Urinary bladder (tissue), 4 donors: Measurements from ENCODE around the gene MAP4K4. TPM values are rescaled to one million over a fixed set of nuclear protein-coding genes. Genes with fewer than 3 reads are reported as not detected.
"Not testable (repeated sequence)": the region's sequence is repeated elsewhere in the genome, so short reads cannot be mapped to it uniquely, and the experiment has no call there.

ENCODE experiments used
- DNase-seq: peaks from one replicate; pipeline ENCODE4 v3.0.0-alpha.2; 2015; ENCODE audit errors: extremely low spot score
- H3K27ac ChIP-seq: one replicate; pipeline ENCODE4 v1.5.1; 2013; ENCODE audit warnings: low read depth, mild to moderate bottlenecking, moderate library complexity
- H3K36me3 ChIP-seq: one replicate; pipeline ENCODE4 v1.6.1; 2013; ENCODE audit warnings: mild to moderate bottlenecking, moderate library complexity; ENCODE audit not compliant: insufficient read depth
- H3K4me1 ChIP-seq: one replicate; pipeline ENCODE4 v1.6.1; 2013; ENCODE audit warnings: mild to moderate bottlenecking, moderate library complexity; ENCODE audit not compliant: insufficient read depth
- H3K4me3 ChIP-seq: one replicate; pipeline ENCODE4 v1.5.1; 2013; ENCODE audit warnings: low read depth, low read length
- WGBS: extraction: QIAGEN DNeasy Blood & Tissue Kit; methylation state at CpG from one replicate; pipeline ENCODE4 v1.1.7; 2013; 5-methylcytosine and 5-hydroxymethylcytosine counted together
- polyA plus RNA-seq: library from polyadenylated mRNA; stranded (reverse); fragments of 200-250 nt; gene quantifications from one replicate; pipeline ENCODE4 v1.2.3, GENCODE V29; 2013
- total RNA-seq: library from RNA; depleted of rRNA; stranded (reverse); fragments of >200 nt; gene quantifications from one replicate; pipeline ENCODE4 v1.2.3, GENCODE V29; 2014
- donor health status: healthy with polysubstance abuse.
- donor health status: healthy.

The MAP4K4 gene
- total and polyA plus RNA-seq, 2 donors: 26.5 to 75.7 TPM

DNA sequence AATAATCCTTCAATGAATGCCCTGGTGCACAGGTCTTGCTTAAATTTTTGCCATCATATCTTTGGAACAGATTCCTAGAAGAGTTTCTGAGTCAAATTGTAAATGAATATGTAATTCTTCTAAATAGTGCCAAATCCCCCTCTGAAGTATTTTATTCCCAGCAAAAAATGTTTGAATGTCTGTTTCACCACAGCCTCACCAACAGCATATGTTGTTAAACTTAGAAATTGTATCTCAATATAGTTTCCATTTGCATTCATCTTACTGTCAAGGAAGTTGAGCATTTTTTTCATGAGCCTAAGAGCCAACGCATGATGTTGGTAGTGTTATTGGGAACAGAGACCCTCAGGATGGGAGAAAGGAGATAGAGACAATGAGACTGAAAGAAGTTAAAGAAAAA lies 207.4 kb downstream of the MAP4K4 start:
- no peak overlapping the region for H3K27ac ChIP-seq
- DNase-seq: no peak
- H3K4me1 ChIP-seq: no peaks in the 10 kb centered on the region
- peaks cover 2% of the 10 kb centered on the region for H3K36me3 ChIP-seq
- WGBS: 91% methylated on average over 1 of the region's 1 CpG
- no peak overlapping the region for H3K4me3 ChIP-seq

DNA sequence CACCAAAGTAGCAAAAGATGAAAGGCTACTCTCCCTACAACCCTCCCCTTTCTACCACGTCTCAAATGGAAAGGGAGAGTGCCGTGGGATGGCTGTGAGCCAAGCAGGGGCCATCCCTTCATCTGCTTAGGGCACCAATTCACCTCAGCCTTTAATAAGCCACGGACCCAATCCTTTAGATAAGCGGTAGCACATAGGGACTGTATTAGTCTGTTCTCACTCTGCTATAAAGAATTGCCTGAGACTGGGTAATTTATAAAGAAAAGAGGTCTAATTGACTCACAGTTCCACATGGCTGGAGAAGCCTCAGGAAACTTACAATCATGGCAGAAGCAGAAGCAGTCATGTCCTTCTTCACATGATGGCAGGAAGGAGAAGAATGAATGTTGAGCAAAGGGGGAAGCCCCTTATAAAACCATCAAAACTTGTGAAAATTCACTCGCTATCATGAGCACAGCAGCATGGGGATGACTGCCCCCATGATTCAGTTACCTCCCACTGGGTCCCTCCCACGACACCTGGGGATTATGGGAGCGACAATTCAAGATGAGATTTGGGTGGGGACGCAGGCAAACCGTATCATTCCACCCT lies 208.3 kb downstream of the MAP4K4 start:
- Histone ChIP-seq H3K4me3 (no peak overlapping the region), H3K36me3 (peaks cover 2% of the 10 kb centered on the region), H3K4me1 (no peaks in the 10 kb centered on the region), H3K27ac (no peak overlapping the region)
- no peak for DNase-seq
- WGBS: 76% methylated on average over 9 of the region's 9 CpGs

GRCh38 chr2:101909760-101910159 lies 212.3 kb downstream of the MAP4K4 start:
- H3K36me3 ChIP-seq: peaks cover 2% of the 10 kb centered on the region
- no peaks in the 10 kb centered on the region for H3K4me1 ChIP-seq
- H3K27ac ChIP-seq: no peak overlapping the region
- no peak for DNase-seq
- WGBS: 81% methylated on average over 1 of the region's 1 CpG
- H3K4me3 ChIP-seq: no peak overlapping the region

DNA sequence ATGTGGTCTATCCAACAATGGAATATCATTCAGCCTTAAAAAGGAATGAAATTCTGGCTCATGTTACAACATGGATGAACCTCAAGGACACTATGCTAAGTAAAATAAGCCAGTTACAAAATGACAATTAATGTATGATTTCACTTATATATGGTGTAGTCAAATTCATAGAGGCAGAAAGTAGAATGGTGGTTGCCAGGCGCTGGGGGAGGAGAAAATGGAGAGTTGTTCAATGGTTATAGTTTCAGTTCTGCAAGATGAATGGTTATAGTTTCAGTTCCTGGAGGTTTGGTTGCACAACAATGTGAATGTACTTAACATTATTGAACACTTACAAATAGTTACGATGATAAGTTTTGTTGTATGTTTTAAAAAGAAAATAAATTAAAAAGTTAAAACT lies 215.0 kb downstream of the MAP4K4 start:
- Histone ChIP-seq H3K4me3 (no peak overlapping the region), H3K36me3 (peaks cover 2% of the 10 kb centered on the region), H3K27ac (no peak overlapping the region), H3K4me1 (no peaks in the 10 kb centered on the region)
- 85% methylated on average over 2 of the region's 2 CpGs for WGBS
- no peak for DNase-seq

- no peak overlapping the region for H3K27ac ChIP-seq
- WGBS: 75% methylated on average over 5 of the region's 5 CpGs
- no peaks in the 10 kb centered on the region for H3K36me3 ChIP-seq
- H3K4me3 ChIP-seq: no peak overlapping the region
- no peaks in the 10 kb centered on the region for H3K4me1 ChIP-seq
- DNase-seq: no peak
Observed at GRCh38 chr2:101921319-101921952, 223.9 kb downstream of the MAP4K4 start.

- 95% methylated on average over 2 of the region's 2 CpGs for WGBS
Observed at GRCh38 chr2:101921953-101922325, 224.4 kb downstream of the MAP4K4 start.

GRCh38 chr2:101924311-101924710 lies 226.8 kb downstream of the MAP4K4 start:
- DNase-seq, H3K36me3 ChIP-seq, H3K27ac ChIP-seq, H3K4me3 ChIP-seq, H3K4me1 ChIP-seq: not testable (repeated sequence)

More at GRCh38 chr2:101921953-101922325, 224.4 kb downstream of the MAP4K4 start:
- Histone ChIP-seq H3K4me1 (no peaks in the 10 kb centered on the region), H3K27ac (no peak overlapping the region), H3K36me3 (no peaks in the 10 kb centered on the region), H3K4me3 (no peak overlapping the region)
- DNase-seq: no peak

- no peak for DNase-seq
- Histone ChIP-seq H3K4me3 (no peak overlapping the region), H3K36me3 (no peaks in the 10 kb centered on the region), H3K4me1 (no peaks in the 10 kb centered on the region), H3K27ac (no peak overlapping the region)
- WGBS: 79% methylated on average over 3 of the region's 3 CpGs
Observed at GRCh38 chr2:101930019-101930418, 232.5 kb downstream of the MAP4K4 start.

- DNase-seq: no peak
- Histone ChIP-seq H3K27ac (no peak overlapping the region), H3K36me3 (no peaks in the 10 kb centered on the region), H3K4me3 (no peak overlapping the region), H3K4me1 (no peaks in the 10 kb centered on the region)
- 79% methylated on average over 4 of the region's 4 CpGs for WGBS
Observed at GRCh38 chr2:101930847-101931246, 233.3 kb downstream of the MAP4K4 start.

DNA sequence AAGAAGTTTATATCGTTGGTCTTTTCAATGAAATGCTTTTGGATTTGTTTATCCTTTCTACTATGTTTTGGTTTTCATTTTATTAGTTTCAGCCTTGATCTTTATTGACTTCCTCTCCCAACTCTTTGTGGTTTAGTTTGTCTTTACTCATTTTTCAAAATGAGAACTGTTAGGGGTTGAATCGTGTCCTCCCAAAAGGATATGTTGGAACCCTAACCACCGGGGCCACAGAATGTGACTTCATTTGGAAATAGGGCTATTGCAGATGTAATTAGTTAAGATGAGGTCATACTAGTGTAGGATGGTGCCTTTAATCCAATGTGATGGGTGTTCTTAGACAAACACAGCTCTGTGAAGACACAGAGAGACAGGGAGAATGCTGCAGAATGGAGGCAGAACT lies 233.9 kb downstream of the MAP4K4 start:
- WGBS: 40% methylated on average over 3 of the region's 3 CpGs
- no peak overlapping the region for H3K4me3 ChIP-seq
- DNase-seq: no peak

GRCh38 chr2:101935764-101936163 lies 238.3 kb downstream of the MAP4K4 start:
- not testable (repeated sequence) for H3K4me3 ChIP-seq, H3K36me3 ChIP-seq, H3K4me1 ChIP-seq, H3K27ac ChIP-seq, DNase-seq
- WGBS: 67% methylated on average over 4 of the region's 4 CpGs

More for the DNA sequence above, 233.9 kb downstream of the MAP4K4 start:
- Histone ChIP-seq H3K27ac (no peak overlapping the region), H3K36me3 (no peaks in the 10 kb centered on the region), H3K4me1 (no peaks in the 10 kb centered on the region)

DNA sequence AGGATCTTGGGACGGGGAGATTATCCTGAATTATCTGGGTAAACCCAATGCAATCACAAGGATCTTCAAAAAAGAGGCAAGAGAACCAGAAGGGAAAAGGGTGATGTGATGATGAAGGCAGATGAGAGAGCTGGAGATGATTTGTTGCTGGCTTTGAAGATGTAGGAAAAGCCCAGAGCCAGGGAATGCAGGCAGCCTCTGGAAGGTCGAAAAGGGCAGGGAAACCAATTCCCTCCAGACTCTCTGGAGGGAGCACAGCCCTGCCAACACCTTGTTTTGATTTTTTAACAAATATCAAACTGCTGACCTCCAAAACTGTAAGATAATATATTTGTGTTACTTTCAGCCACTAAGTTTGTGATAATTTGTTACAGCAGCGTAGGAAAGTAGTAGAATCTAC lies 245.3 kb downstream of the MAP4K4 start:
- Histone ChIP-seq H3K4me3 (no peak overlapping the region), H3K36me3 (no peaks in the 10 kb centered on the region), H3K4me1 (no peaks in the 10 kb centered on the region), H3K27ac (no peak overlapping the region)
- WGBS: 47% methylated on average over 3 of the region's 3 CpGs
- no peak for DNase-seq
